Astrocyte (in vitro differentiated cells and primary cell): ENCODE data around the gene HPRT1. TPM values are rescaled to one million over a fixed set of nuclear protein-coding genes. Genes with fewer than 3 reads are reported as not detected.
A peak's percentile ranks its signal among the peaks of the same experiment; 100 is the strongest.

ENCODE experiments used
- DNase-seq: peaks from one replicate; pipeline ENCODE4 v3.0.0-alpha.2; 2010; ENCODE audit warnings: low read depth
- FAIRE-seq: peaks from 2 replicates; lab custom pipeline; 2011; peaks lifted over from hg19 to GRCh38; lab: Jason Lieb, UNC
- H2AFZ ChIP-seq: 2 replicates; pipeline ENCODE4 v1.6.0; 2012; ENCODE audit warnings: low read depth, low read length, inconsistent platforms
- H3K27ac ChIP-seq: 2 replicates; pipeline ENCODE4 v1.5.1; 2011; ENCODE audit warnings: low read depth, low read length, inconsistent platforms
- H3K27me3 ChIP-seq: 2 replicates; pipeline ENCODE4 v1.6.0; 2011; ENCODE audit warnings: low read length, inconsistent platforms; ENCODE audit not compliant: insufficient read depth
- H3K36me3 ChIP-seq: 2 replicates; pipeline ENCODE4 v1.5.1; 2011; ENCODE audit warnings: low read length, inconsistent platforms; ENCODE audit not compliant: insufficient read depth
- H3K4me1 ChIP-seq: 2 replicates; pipeline ENCODE4 v1.5.1; 2011; ENCODE audit warnings: low read length, inconsistent platforms; ENCODE audit not compliant: insufficient read depth
- H3K4me2 ChIP-seq: 2 replicates; pipeline ENCODE4 v1.6.0; 2012; ENCODE audit warnings: low read length, inconsistent platforms
- H3K4me3 ChIP-seq: 2 replicates; pipeline ENCODE4 v1.5.1; 2011; ENCODE audit warnings: low read depth, mild to moderate bottlenecking, low read length, inconsistent platforms; ENCODE audit not compliant: insufficient read depth
- H3K79me2 ChIP-seq: 2 replicates; pipeline ENCODE4 v1.6.0; 2012; ENCODE audit warnings: mild to moderate bottlenecking, low read length, inconsistent platforms; ENCODE audit not compliant: insufficient read depth
- H3K9ac ChIP-seq: 2 replicates; pipeline ENCODE4 v1.6.0; 2012; ENCODE audit warnings: mild to moderate bottlenecking, low read length, inconsistent platforms
- H3K9me3 ChIP-seq: 2 replicates; pipeline ENCODE4 v1.5.1; 2012; ENCODE audit warnings: low read depth, mild to moderate bottlenecking, low read length, inconsistent platforms; ENCODE audit not compliant: insufficient read depth
- H4K20me1 ChIP-seq: 2 replicates; pipeline ENCODE4 v1.6.0; 2012; ENCODE audit warnings: low read length, inconsistent platforms; ENCODE audit not compliant: insufficient read depth
- H3K27ac Mint-ChIP-seq: one replicate; pipeline ENCODE4 v1.8.0; 2021; ENCODE audit warnings: mild to moderate bottlenecking, mixed read lengths; ENCODE audit not compliant: unreplicated experiment
- H3K27me3 Mint-ChIP-seq: one replicate; pipeline ENCODE4 v1.8.0; 2021; ENCODE audit warnings: low read depth, mixed read lengths; ENCODE audit not compliant: unreplicated experiment
- H3K36me3 Mint-ChIP-seq: one replicate; pipeline ENCODE4 v1.8.0; 2021; ENCODE audit warnings: low read depth, mixed read lengths; ENCODE audit not compliant: unreplicated experiment
- H3K4me1 Mint-ChIP-seq: one replicate; pipeline ENCODE4 v1.8.0; 2021; ENCODE audit warnings: low read depth, mixed read lengths; ENCODE audit not compliant: unreplicated experiment
- H3K4me3 Mint-ChIP-seq: one replicate; pipeline ENCODE4 v1.8.0; 2021; ENCODE audit warnings: mild to moderate bottlenecking, moderate library complexity, mixed read lengths; ENCODE audit not compliant: unreplicated experiment
- H3K9me3 Mint-ChIP-seq: one replicate; pipeline ENCODE4 v1.8.0; 2021; ENCODE audit warnings: mild to moderate bottlenecking, mixed read lengths; ENCODE audit not compliant: unreplicated experiment
- CTCF ChIP-seq: IDR thresholded peaks from 2 replicates; pipeline ENCODE4 v1.5.1; 2011; ENCODE audit warnings: low read depth, mild to moderate bottlenecking, inconsistent platforms, low read length, moderate library complexity; ENCODE audit not compliant: insufficient read depth
- EZH2 ChIP-seq: IDR thresholded peaks from 2 replicates; pipeline ENCODE4 v1.6.1; 2012; ENCODE audit warnings: mild to moderate bottlenecking, low read length, inconsistent platforms; ENCODE audit not compliant: insufficient read depth
- total RNA-seq: library from RNA; stranded (reverse); gene quantifications from 2 replicates; pipeline ENCODE4 v1.2.1, GENCODE V29; 2021

Gene HPRT1
- total RNA-seq, 1 donor from 2014 or later = 20.2 TPM

- Mint-ChIP-seq H3K9me3 (no peaks in the 10 kb centered on the region), H3K4me1 (peaks cover 3% of the 10 kb centered on the region), H3K4me3 (no peak overlapping the region), H3K27me3 (no peaks in the 10 kb centered on the region), H3K27ac (no peak overlapping the region), H3K36me3 (no peaks in the 10 kb centered on the region)
- DNase-seq (peak; percentile 36), FAIRE-seq (no peak)
- Histone ChIP-seq H3K79me2 (peaks cover 6% of the 10 kb centered on the region), H3K36me3 (no peaks in the 10 kb centered on the region), H4K20me1 (no peaks in the 10 kb centered on the region), H3K9me3 (no peaks in the 10 kb centered on the region), H2AFZ (no peak overlapping the region), H3K27ac (no peak overlapping the region), H3K4me2 (peak overlapping the region; percentile 44), H3K4me3 (no peak overlapping the region), H3K27me3 (no peaks in the 10 kb centered on the region), H3K9ac (no peak overlapping the region), H3K4me1 (no peaks in the 10 kb centered on the region)
- no peak for TF ChIP-seq EZH2
- TF ChIP-seq CTCF = no peak
Observed at GRCh38 chrX:134469486-134469885, 9.5 kb downstream of the HPRT1 start.

GRCh38 chrX:134470013-134470412 is 10.0 kb downstream of the HPRT1 start:
- Histone ChIP-seq H2AFZ (no peak overlapping the region), H3K79me2 (peaks cover 6% of the 10 kb centered on the region), H3K9me3 (no peaks in the 10 kb centered on the region), H3K27ac (no peak overlapping the region), H3K36me3 (no peaks in the 10 kb centered on the region), H3K4me1 (no peaks in the 10 kb centered on the region), H3K4me3 (no peak overlapping the region), H3K27me3 (no peaks in the 10 kb centered on the region), H3K9ac (no peak overlapping the region), H3K4me2 (no peak overlapping the region), H4K20me1 (no peaks in the 10 kb centered on the region)
- no peaks in the 10 kb centered on the region for H3K27me3 Mint-ChIP-seq
- H3K9me3 Mint-ChIP-seq = no peaks in the 10 kb centered on the region
- H3K4me1 Mint-ChIP-seq = peaks cover 3% of the 10 kb centered on the region
- no peak overlapping the region for H3K4me3 Mint-ChIP-seq
- DNase-seq = no peak
- TF ChIP-seq EZH2 = no peak
- TF ChIP-seq CTCF = no peak
- no peak for FAIRE-seq
- H3K36me3 Mint-ChIP-seq = no peaks in the 10 kb centered on the region
- H3K27ac Mint-ChIP-seq = no peak overlapping the region

GRCh38 chrX:134472041-134472440 is 12.1 kb downstream of the HPRT1 start:
- H3K36me3 Mint-ChIP-seq = no peaks in the 10 kb centered on the region
- Histone ChIP-seq H3K9ac (no peak overlapping the region), H4K20me1 (no peaks in the 10 kb centered on the region), H3K9me3 (no peaks in the 10 kb centered on the region), H3K27ac (no peak overlapping the region), H3K4me1 (no peaks in the 10 kb centered on the region), H3K4me3 (no peak overlapping the region), H3K36me3 (no peaks in the 10 kb centered on the region), H3K4me2 (no peak overlapping the region), H3K79me2 (peaks cover 6% of the 10 kb centered on the region), H3K27me3 (no peaks in the 10 kb centered on the region), H2AFZ (no peak overlapping the region)
- FAIRE-seq (no peak), DNase-seq (no peak)
- H3K27me3 Mint-ChIP-seq = no peaks in the 10 kb centered on the region
- peaks cover 3% of the 10 kb centered on the region for H3K4me1 Mint-ChIP-seq
- no peak overlapping the region for H3K4me3 Mint-ChIP-seq
- TF ChIP-seq EZH2 = no peak
- TF ChIP-seq CTCF = no peak
- no peaks in the 10 kb centered on the region for H3K9me3 Mint-ChIP-seq
- H3K27ac Mint-ChIP-seq = no peak overlapping the region
